Tibial artery (tissue), 4 donors: ENCODE results near the gene ZMIZ1.

Experiments used
- DNase-seq, 2 donors: peaks; one replicate each; pipeline ENCODE4 v3.0.0-alpha.2; 2019
- H3K27ac ChIP-seq, 2 donors: fragments of 200-600 bp; sonication (generic) in 1 of 2; 1 replicate in 1 of 2; 2 replicates in 1 of 2; pipeline ENCODE4 v1.5.1; 2018 to 2019; ENCODE audit warnings: mild to moderate bottlenecking in 1 of 2
- H3K27me3 ChIP-seq, 2 donors: fragments of 200-600 bp; sonication (generic) in 1 of 2; one replicate each; pipeline versions ENCODE4 v1.5.1 to v1.6.0; 2016 to 2019
- H3K36me3 ChIP-seq, 3 donors: fragments of 200-600 bp; sonication (generic) in 2 of 3; one replicate each; pipeline ENCODE4 v1.5.1; 2016 to 2019; ENCODE audit warnings: mild to moderate bottlenecking in 2 of 3
- H3K4me1 ChIP-seq, 4 donors: fragments of 200-600 bp; sonication (generic) in 2 of 4; 1 replicate in 3 of 4; 2 replicates in 1 of 4; pipeline ENCODE4 v1.5.1; 2016 to 2019
- H3K4me3 ChIP-seq, 2 donors: fragments of 200-600 bp; sonication (generic) in 1 of 2; 1 replicate in 1 of 2; 2 replicates in 1 of 2; pipeline ENCODE4 v1.5.1; 2018 to 2019; ENCODE audit warnings: mild to moderate bottlenecking in 2 of 2
- H3K9me3 ChIP-seq, 3 donors: fragments of 200-600 bp; sonication (generic) in 1 of 3; one replicate each; pipeline ENCODE4 v1.5.1; 2016 to 2019
- CTCF ChIP-seq, 2 experiments: fragments of 200-600 bp in 1 of 2; fragments of 450-650 bp in 1 of 2; IDR thresholded peaks; one replicate each; pipeline ENCODE4 v1.5.1; 2017 to 2019; ENCODE audit warnings: antibody characterized with exemption in 2 of 2, mild to moderate bottlenecking in 1 of 2, moderate library complexity in 1 of 2
- intact Hi-C: fragments of 100-400 bp; cut with DNase I; formaldehyde crosslinking; loops from one replicate; pipeline ENCODE4 v1.15.0; 2023; ENCODE audit warnings: low total_unique reads

The ZMIZ1 gene

GRCh38 chr10:79224992-79225391, 156.2 kb downstream of the ZMIZ1 start:
- H3K4me3 ChIP-seq = no peak overlapping the region
- intact Hi-C loops = no loop called here
- no peaks in the 10 kb centered on the region for H3K9me3 ChIP-seq
- DNase-seq = no peak
- H3K27ac ChIP-seq = no peak overlapping the region
- no peak for TF ChIP-seq CTCF (IDR thresholded peaks at IDR 0.05)
- no peaks in the 10 kb centered on the region for H3K27me3 ChIP-seq
- H3K4me1 ChIP-seq = peaks cover 0 to 36% (median 14%) of the 10 kb centered on the region in 4 donors
- peaks cover 0 to 31% (median 18%) of the 10 kb centered on the region in 3 donors for H3K36me3 ChIP-seq

GRCh38 chr10:79226391-79227245, 157.9 kb downstream of the ZMIZ1 start:
- Histone ChIP-seq H3K4me1 (peaks cover 0 to 21% (median 6%) of the 10 kb centered on the region in 4 donors), H3K27me3 (no peaks in the 10 kb centered on the region), H3K9me3 (no peaks in the 10 kb centered on the region), H3K4me3 (no peak overlapping the region), H3K27ac (no peak overlapping the region), H3K36me3 (peaks cover 0 to 39% (median 23%) of the 10 kb centered on the region in 3 donors)
- no peak for TF ChIP-seq CTCF (IDR thresholded peaks at IDR 0.05)
- intact Hi-C loops = no loop called here
- DNase-seq = no peak

GRCh38 chr10:79229071-79229541, 160.3 kb downstream of the ZMIZ1 start:
- TF ChIP-seq CTCF (IDR thresholded peaks at IDR 0.05) = no peak
- H3K4me1 ChIP-seq = peaks cover 0 to under 1% (median 0%) of the 10 kb centered on the region in 4 donors
- intact Hi-C loops = no loop called here
- H3K27me3 ChIP-seq = no peaks in the 10 kb centered on the region
- DNase-seq = no peak
- no peak overlapping the region for H3K27ac ChIP-seq
- H3K36me3 ChIP-seq = peaks cover 0 to 36% (median 23%) of the 10 kb centered on the region in 3 donors
- H3K4me3 ChIP-seq = no peak overlapping the region
- no peaks in the 10 kb centered on the region for H3K9me3 ChIP-seq

- H3K4me1 ChIP-seq = peaks cover 0 to 4% (median 0%) of the 10 kb centered on the region in 4 donors
- intact Hi-C loops = no loop called here
Measured at GRCh38 chr10:79229830-79230327, 161.1 kb downstream of the ZMIZ1 start.

GRCh38 chr10:79230328-79230830, 161.6 kb downstream of the ZMIZ1 start:
- no peak for DNase-seq
- no peak overlapping the region for H3K27ac ChIP-seq
- intact Hi-C loops = no loop called here
- H3K9me3 ChIP-seq = no peaks in the 10 kb centered on the region
- H3K36me3 ChIP-seq = peaks cover 0 to 29% (median 23%) of the 10 kb centered on the region in 3 donors
- H3K4me3 ChIP-seq = no peak overlapping the region
- no peaks in the 10 kb centered on the region for H3K27me3 ChIP-seq
- peaks cover 0 to 9% (median 0%) of the 10 kb centered on the region in 4 donors for H3K4me1 ChIP-seq
- TF ChIP-seq CTCF (IDR thresholded peaks at IDR 0.05) = no peak

More at GRCh38 chr10:79229830-79230327, 161.1 kb downstream of the ZMIZ1 start:
- Histone ChIP-seq H3K27ac (no peak overlapping the region), H3K4me3 (no peak overlapping the region), H3K27me3 (no peaks in the 10 kb centered on the region), H3K36me3 (peaks cover 0 to 29% (median 23%) of the 10 kb centered on the region in 3 donors), H3K9me3 (no peaks in the 10 kb centered on the region)
- no peak for TF ChIP-seq CTCF (IDR thresholded peaks at IDR 0.05)
- DNase-seq = no peak
